ENCODE results near the gene TAMALIN.

DNA sequence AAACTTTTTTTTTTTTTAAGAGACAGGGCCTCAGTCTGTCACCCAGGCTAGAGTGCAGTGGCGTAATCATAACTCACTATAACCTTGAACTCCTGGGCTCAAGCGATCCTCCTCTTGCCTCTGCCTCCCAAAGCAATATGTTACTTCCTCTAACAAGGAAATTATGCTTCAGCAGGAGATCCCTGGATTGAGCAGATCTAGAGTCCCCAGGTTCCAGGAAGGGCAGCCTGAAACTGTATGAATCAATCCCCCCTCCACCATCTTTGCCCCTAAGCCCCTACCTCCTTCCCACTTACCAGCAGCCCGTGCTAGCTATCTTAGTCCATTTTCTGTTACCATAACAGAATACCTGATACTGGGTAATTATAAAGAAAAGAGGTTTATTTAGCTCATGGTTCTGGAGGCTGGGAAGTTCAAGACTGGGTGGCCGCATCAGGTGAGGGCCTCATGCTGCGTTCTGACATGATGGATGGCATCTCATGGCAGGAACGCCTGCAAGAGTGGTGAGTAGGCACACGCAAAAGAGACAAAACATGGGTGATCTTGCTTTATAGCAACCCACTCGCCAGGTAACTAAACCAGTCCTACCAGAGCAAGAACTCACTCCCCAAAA lies 5.0 kb downstream of the TAMALIN start:
- TF ChIP-seq, protein P1, sequence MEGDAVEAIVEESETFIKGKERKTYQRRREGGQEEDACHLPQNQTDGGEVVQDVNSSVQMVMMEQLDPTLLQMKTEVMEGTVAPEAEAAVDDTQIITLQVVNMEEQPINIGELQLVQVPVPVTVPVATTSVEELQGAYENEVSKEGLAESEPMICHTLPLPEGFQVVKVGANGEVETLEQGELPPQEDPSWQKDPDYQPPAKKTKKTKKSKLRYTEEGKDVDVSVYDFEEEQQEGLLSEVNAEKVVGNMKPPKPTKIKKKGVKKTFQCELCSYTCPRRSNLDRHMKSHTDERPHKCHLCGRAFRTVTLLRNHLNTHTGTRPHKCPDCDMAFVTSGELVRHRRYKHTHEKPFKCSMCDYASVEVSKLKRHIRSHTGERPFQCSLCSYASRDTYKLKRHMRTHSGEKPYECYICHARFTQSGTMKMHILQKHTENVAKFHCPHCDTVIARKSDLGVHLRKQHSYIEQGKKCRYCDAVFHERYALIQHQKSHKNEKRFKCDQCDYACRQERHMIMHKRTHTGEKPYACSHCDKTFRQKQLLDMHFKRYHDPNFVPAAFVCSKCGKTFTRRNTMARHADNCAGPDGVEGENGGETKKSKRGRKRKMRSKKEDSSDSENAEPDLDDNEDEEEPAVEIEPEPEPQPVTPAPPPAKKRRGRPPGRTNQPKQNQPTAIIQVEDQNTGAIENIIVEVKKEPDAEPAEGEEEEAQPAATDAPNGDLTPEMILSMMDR (IDR thresholded peaks at IDR 0.05; ENCODE audit: poor library complexity): no peak
- TF ChIP-seq EZH2 (IDR thresholded peaks at IDR 0.05; ENCODE audit: borderline replicate concordance) (no peak), EZH2phosphoT487 (IDR thresholded peaks at IDR 0.05; ENCODE audit: low read depth, severe bottlenecking, unreplicated experiment) (no peak)
